ENCODE data around the gene HOXB1.

HOXB1 gene

DNA sequence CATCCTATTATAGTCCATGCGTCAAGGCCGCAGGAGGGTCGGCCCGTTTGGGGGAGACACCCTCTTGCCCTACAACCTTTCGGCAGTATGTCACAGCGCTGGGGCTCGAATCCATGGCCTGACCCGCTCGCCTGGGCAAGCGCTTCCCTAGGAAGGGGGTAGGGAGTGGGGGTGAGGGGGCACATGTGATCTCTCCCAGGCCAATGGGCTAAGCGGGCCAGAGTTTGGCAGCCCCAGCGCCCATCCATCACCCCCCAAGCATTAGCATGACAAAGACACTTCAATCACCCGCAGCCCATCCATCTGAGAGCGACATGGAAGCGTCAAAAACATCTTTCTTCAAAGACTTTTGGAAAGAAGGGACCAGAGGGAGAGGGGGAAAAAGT lies at the start of gene HOXB1:
TSS of gene HOXB1 (minus strand) at position 125 of the 386 bp plus-strand sequence. CDS start at position 18, 107 bp downstream.
- no peak within 1 kb of the TSS for H3K4me3 ChIP-seq (ENCODE audit: low read depth in 1 of 5, low read length in 5 of 5)
- no peak within 1 kb of the TSS for H3K9ac ChIP-seq (ENCODE audit: low read length in 5 of 5)
- no peak within 1 kb of the TSS for H3K27ac ChIP-seq (ENCODE audit: low read depth, low read length)
- H3K4me1 ChIP-seq (ENCODE audit: control insufficient read depth in 5 of 5, insufficient read depth in 5 of 5, low read length in 5 of 5), result peaks cover 0 to 5% (median 4%) of the 10 kb centered on the region in 5 donors
- H3K36me3 ChIP-seq (ENCODE audit: control insufficient read depth in 5 of 5, insufficient read depth in 5 of 5, low read length in 5 of 5), result no peaks in the 10 kb centered on the region
- no peaks in the 10 kb centered on the region for H3K9me3 ChIP-seq (ENCODE audit: control insufficient read depth in 5 of 5, low read length in 5 of 5)
- peaks cover 0 to 6% (median 2%) of the 10 kb centered on the region in 5 donors for H3K27me3 ChIP-seq (ENCODE audit: control insufficient read depth in 5 of 5, insufficient read depth in 4 of 5, low read length in 5 of 5)

DNA sequence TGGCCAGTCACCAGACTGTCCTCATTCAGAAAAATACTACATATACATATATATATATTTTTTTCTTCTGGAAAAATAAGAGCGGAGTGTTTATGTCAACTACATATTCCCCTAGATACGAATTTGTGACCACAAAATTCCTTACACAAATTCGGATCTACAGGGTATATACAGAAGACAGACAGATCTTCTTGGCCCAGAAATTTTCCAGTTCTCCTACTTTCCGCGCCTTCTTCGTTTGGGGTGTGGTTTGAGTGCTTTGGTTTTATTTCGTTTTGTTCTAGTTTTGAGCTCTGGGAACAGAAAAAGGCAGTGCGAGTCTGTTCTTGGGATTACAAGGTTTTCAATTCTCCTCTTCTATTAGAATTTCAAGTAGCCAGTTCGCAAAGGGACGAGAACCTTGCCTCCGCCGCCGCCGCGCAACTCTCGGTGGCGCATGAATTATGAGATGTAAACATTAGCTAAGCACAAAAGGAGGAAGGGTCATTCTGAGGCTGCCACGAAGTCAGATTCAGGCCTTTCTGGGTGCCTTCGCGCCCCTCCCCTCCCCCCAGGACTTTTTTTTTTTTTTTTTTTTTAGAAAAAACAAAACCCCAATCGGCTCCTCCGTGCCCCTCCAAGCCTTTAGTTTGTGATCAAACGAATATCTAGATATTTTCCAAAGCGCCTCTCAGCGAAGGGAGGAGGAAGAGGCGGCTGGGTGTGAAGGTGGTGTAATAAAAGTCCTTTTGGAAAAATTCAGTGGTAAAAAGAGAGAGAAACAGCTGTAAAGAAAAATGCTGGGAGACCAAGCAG lies 49.1 kb upstream of the HOXB1 start:
- H3K27ac ChIP-seq (ENCODE audit: low read depth, low read length), result peak overlapping the region; percentile 93
- H3K4me1 ChIP-seq (ENCODE audit: control insufficient read depth in 5 of 5, insufficient read depth in 5 of 5, low read length in 5 of 5), result peaks cover 13 to 89% (median 78%) of the 10 kb centered on the region in 5 donors
- peaks cover 0 to 2% (median 0%) of the 10 kb centered on the region in 5 donors for H3K27me3 ChIP-seq (ENCODE audit: control insufficient read depth in 5 of 5, insufficient read depth in 4 of 5, low read length in 5 of 5)
- H3K4me3 ChIP-seq (ENCODE audit: low read depth in 1 of 5, low read length in 5 of 5), result peak overlapping the region in 3 of 5 donors; percentile 66 to 83 (median 75)
- H3K9me3 ChIP-seq (ENCODE audit: control insufficient read depth in 5 of 5, low read length in 5 of 5), result no peaks in the 10 kb centered on the region
- peaks cover 0 to 2% (median 0%) of the 10 kb centered on the region in 5 donors for H3K36me3 ChIP-seq (ENCODE audit: control insufficient read depth in 5 of 5, insufficient read depth in 5 of 5, low read length in 5 of 5)
- H3K9ac ChIP-seq (ENCODE audit: low read length in 5 of 5), result peak overlapping the region in 4 of 5 donors; percentile 71 to 88 (median 80)

DNA sequence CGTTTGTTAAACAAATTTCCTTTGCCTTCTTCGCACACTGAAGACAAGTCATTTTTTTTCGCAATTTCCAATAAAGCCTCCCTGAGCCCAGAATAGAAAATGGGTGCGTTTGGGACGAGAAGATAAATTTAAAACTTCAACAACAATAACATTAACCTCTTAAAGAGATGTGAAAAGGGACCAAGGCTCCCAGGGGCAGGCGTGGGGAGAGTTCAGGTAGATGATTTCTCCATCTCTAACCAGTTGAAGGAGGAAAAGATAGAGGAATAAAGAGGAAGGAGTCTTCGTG lies 48.6 kb upstream of the HOXB1 start:
- peaks cover 0 to 2% (median 0%) of the 10 kb centered on the region in 5 donors for H3K27me3 ChIP-seq (ENCODE audit: control insufficient read depth in 5 of 5, insufficient read depth in 4 of 5, low read length in 5 of 5)
- H3K36me3 ChIP-seq (ENCODE audit: control insufficient read depth in 5 of 5, insufficient read depth in 5 of 5, low read length in 5 of 5), result peaks cover 0 to 2% (median 0%) of the 10 kb centered on the region in 5 donors
- H3K9ac ChIP-seq (ENCODE audit: low read length in 5 of 5), result peak overlapping the region; percentile 21 to 90 (median 71)
- H3K9me3 ChIP-seq (ENCODE audit: control insufficient read depth in 5 of 5, low read length in 5 of 5), result no peaks in the 10 kb centered on the region
- peak overlapping the region; percentile 93 for H3K27ac ChIP-seq (ENCODE audit: low read depth, low read length)
- peak overlapping the region in 4 of 5 donors; percentile 77 to 88 (median 80) for H3K4me3 ChIP-seq (ENCODE audit: low read depth in 1 of 5, low read length in 5 of 5)
- peaks cover 13 to 89% (median 78%) of the 10 kb centered on the region in 5 donors for H3K4me1 ChIP-seq (ENCODE audit: control insufficient read depth in 5 of 5, insufficient read depth in 5 of 5, low read length in 5 of 5)

DNA sequence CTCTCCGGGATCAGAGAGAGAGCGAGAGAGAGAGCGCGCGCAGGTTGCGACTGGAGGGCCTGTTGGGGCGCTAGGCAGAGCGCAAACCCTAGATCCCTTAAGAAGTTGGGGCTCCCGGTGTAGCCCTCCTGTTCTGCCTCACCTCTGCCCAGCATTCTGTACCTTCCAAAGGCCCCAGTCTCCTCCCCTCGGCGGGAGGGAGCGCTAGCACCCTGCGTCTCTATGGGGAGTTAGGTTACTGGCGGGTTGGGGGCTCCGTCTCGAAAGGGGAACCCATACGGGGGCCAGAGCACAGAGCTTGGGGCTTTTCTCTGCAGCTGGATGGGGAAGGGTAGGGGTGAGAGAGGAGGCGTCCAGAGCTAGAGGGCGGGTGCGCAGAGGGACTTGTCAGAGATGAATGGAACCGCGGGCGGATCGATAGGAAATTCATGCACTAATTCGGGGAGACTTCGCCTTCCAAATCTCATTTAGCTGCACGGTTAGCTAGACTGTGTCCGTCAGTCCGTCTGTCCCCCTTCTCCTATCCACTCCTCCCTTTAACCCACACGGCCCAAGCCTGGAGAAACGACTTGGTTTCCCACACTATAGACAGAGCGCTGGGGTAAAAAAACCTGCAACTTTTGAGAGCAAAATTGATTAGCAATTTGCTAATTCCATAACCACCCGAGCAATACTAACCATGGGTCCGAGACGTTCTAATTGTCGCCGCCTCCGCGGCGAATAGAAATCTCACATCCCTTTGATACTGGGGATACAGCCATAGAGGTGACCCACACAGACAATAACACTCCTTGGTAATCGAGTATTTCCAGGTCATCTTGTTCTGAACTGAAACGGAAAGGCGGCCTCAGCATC lies 48.0 kb upstream of the HOXB1 start:
- peak overlapping the region; percentile 93 for H3K27ac ChIP-seq (ENCODE audit: low read depth, low read length)
- peaks cover 0 to 2% (median 0%) of the 10 kb centered on the region in 5 donors for H3K36me3 ChIP-seq (ENCODE audit: control insufficient read depth in 5 of 5, insufficient read depth in 5 of 5, low read length in 5 of 5)
- peaks cover 0 to 2% (median 0%) of the 10 kb centered on the region in 5 donors for H3K27me3 ChIP-seq (ENCODE audit: control insufficient read depth in 5 of 5, insufficient read depth in 4 of 5, low read length in 5 of 5)
- peak overlapping the region; percentile 70 to 88 (median 77) for H3K4me3 ChIP-seq (ENCODE audit: low read depth in 1 of 5, low read length in 5 of 5)
- peak overlapping the region; percentile 44 to 90 (median 84) for H3K9ac ChIP-seq (ENCODE audit: low read length in 5 of 5)
- peaks cover 13 to 84% (median 77%) of the 10 kb centered on the region in 5 donors for H3K4me1 ChIP-seq (ENCODE audit: control insufficient read depth in 5 of 5, insufficient read depth in 5 of 5, low read length in 5 of 5)
- no peaks in the 10 kb centered on the region for H3K9me3 ChIP-seq (ENCODE audit: control insufficient read depth in 5 of 5, low read length in 5 of 5)

DNA sequence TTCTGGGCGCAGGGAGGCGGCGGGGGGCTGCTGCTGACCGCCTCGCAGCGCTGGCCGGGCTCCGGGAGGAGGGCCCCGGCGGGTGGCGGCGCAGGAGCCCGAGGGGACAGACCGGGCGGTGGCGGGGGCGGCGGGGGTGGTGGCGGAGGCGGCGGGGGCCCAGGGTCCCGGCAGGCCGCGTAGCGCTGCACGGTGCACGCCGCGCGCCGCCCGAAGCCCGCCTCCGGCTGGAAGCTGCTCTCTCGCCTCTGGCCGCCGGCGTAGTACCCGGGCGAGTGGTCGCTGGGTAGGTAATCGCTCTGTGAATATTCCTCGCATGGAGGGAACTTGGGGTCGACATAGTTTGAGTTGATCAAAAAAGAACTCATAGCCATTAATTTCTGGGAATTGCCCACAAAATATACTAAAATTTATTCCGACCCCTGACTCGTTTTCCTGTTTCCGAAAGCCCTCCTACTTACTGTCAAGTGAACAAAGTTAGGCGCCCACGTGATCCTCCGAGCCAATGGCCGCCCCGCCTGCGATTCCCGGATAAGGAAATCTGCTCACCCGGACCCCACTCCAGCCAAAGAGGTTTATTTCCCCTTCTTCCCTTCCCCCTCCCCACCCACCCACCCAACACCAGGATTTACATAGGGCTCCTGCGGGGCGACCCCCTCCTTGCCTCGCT lies 47.3 kb upstream of the HOXB1 start, which contains the start of gene HOXB4:
TSS of gene HOXB4 (minus strand) at position 405 of the 670 bp plus-strand sequence. CDS start at position 374, 31 bp downstream.
- peaks cover 13 to 85% (median 82%) of the 10 kb centered on the region in 5 donors for H3K4me1 ChIP-seq (ENCODE audit: control insufficient read depth in 5 of 5, insufficient read depth in 5 of 5, low read length in 5 of 5)
- no peaks in the 10 kb centered on the region for H3K9me3 ChIP-seq (ENCODE audit: control insufficient read depth in 5 of 5, low read length in 5 of 5)
- peaks cover 0 to 5% (median 0%) of the 10 kb centered on the region in 5 donors for H3K36me3 ChIP-seq (ENCODE audit: control insufficient read depth in 5 of 5, insufficient read depth in 5 of 5, low read length in 5 of 5)
- peaks cover 0 to under 1% (median 0%) of the 10 kb centered on the region in 5 donors for H3K27me3 ChIP-seq (ENCODE audit: control insufficient read depth in 5 of 5, insufficient read depth in 4 of 5, low read length in 5 of 5)
- peak within 1 kb of the TSS; percentile 70 to 88 (median 77) for H3K4me3 ChIP-seq (ENCODE audit: low read depth in 1 of 5, low read length in 5 of 5)
- H3K9ac ChIP-seq (ENCODE audit: low read length in 5 of 5), result peak within 1 kb of the TSS; percentile 77 to 90 (median 84)
- H3K27ac ChIP-seq (ENCODE audit: low read depth, low read length), result peak within 1 kb of the TSS; percentile 93

DNA sequence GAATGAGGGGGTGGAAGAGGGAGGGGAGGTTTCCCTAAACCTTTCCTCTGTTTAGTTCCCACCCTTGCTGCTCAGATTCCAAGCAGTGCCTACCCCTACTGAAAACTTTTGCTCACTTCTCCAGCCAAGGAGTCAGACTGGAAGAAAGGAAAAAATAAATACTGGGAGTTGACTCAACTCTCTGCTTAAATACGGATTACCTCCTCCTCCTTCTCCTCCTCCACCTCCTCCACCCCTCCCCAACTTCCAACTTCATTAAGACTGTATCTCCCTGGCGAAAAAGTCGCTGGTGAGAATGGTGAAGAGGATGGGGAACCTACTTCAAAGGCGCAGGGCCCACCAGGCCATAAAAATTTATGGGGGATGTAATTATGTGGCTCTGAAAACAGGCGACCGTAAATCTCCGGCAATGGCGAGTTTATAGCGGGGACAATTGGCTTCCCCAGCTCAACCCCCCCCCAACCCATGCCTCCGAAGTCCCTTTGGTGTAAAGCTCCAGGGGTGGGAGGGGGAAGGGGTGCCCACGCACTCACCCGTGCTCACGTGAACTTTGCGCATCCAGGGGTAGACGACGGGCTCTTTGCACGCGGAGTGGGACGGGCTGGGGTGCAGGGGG lies 46.6 kb upstream of the HOXB1 start:
- H3K27ac ChIP-seq (ENCODE audit: low read depth, low read length), result peak overlapping the region; percentile 88
- no peaks in the 10 kb centered on the region for H3K27me3 ChIP-seq (ENCODE audit: control insufficient read depth in 5 of 5, insufficient read depth in 4 of 5, low read length in 5 of 5)
- H3K9ac ChIP-seq (ENCODE audit: low read length in 5 of 5), result peak overlapping the region; percentile 58 to 79 (median 75)
- H3K9me3 ChIP-seq (ENCODE audit: control insufficient read depth in 5 of 5, low read length in 5 of 5), result no peaks in the 10 kb centered on the region
- H3K4me1 ChIP-seq (ENCODE audit: control insufficient read depth in 5 of 5, insufficient read depth in 5 of 5, low read length in 5 of 5), result peaks cover 11 to 85% (median 82%) of the 10 kb centered on the region in 5 donors
- H3K4me3 ChIP-seq (ENCODE audit: low read depth in 1 of 5, low read length in 5 of 5), result peak overlapping the region; percentile 66 to 82 (median 69)
- peaks cover 0 to 6% (median 0%) of the 10 kb centered on the region in 5 donors for H3K36me3 ChIP-seq (ENCODE audit: control insufficient read depth in 5 of 5, insufficient read depth in 5 of 5, low read length in 5 of 5)

DNA sequence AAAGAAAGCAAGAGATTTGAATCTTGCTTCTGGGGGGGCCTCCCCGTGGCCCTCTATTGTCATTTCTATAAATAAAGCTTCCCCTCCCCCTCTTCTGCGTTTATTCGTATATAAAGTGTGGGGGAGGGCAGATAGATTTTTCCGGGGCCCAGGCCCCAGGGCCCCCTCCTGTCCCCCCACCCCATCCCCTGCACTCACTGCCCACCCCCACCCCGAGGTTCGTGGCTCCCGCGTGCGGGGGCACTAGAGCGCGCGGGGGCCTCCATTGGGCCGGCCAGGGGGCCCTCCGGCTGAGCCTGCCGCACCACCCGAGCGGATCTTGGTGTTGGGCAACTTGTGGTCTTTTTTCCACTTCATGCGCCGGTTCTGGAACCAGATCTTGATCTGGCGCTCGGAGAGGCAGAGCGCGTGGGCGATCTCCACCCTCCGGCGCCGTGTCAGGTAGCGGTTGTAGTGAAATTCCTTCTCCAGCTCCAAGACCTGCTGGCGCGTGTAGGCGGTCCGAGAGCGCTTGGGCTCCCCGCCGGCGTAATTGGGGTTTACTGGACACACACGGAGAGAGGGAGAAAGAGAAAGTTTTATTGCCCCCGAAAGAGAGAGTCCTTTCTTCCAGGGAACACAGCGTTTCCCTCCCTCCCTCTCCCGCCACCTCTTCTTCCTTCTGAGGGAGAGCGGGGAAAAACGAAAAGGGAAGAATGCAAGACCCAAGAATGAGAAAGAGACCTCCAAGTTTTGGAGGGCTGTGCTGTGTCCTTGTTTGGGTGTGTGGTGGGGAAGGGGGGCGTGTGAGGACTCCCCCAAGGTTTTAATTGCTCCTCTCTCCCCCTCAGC lies 45.9 kb upstream of the HOXB1 start:
- Histone ChIP-seq H3K27me3 (ENCODE audit: control insufficient read depth in 5 of 5, insufficient read depth in 4 of 5, low read length in 5 of 5) (no peaks in the 10 kb centered on the region), H3K4me3 (ENCODE audit: low read depth in 1 of 5, low read length in 5 of 5) (peak overlapping the region; percentile 66 to 82 (median 69)), H3K9ac (ENCODE audit: low read length in 5 of 5) (peak overlapping the region; percentile 20 to 79 (median 75)), H3K27ac (ENCODE audit: low read depth, low read length) (peak overlapping the region; percentile 88), H3K4me1 (ENCODE audit: control insufficient read depth in 5 of 5, insufficient read depth in 5 of 5, low read length in 5 of 5) (peaks cover 13 to 86% (median 82%) of the 10 kb centered on the region in 5 donors), H3K36me3 (ENCODE audit: control insufficient read depth in 5 of 5, insufficient read depth in 5 of 5, low read length in 5 of 5) (peaks cover 0 to 6% (median 0%) of the 10 kb centered on the region in 5 donors), H3K9me3 (ENCODE audit: control insufficient read depth in 5 of 5, low read length in 5 of 5) (no peaks in the 10 kb centered on the region)

DNA sequence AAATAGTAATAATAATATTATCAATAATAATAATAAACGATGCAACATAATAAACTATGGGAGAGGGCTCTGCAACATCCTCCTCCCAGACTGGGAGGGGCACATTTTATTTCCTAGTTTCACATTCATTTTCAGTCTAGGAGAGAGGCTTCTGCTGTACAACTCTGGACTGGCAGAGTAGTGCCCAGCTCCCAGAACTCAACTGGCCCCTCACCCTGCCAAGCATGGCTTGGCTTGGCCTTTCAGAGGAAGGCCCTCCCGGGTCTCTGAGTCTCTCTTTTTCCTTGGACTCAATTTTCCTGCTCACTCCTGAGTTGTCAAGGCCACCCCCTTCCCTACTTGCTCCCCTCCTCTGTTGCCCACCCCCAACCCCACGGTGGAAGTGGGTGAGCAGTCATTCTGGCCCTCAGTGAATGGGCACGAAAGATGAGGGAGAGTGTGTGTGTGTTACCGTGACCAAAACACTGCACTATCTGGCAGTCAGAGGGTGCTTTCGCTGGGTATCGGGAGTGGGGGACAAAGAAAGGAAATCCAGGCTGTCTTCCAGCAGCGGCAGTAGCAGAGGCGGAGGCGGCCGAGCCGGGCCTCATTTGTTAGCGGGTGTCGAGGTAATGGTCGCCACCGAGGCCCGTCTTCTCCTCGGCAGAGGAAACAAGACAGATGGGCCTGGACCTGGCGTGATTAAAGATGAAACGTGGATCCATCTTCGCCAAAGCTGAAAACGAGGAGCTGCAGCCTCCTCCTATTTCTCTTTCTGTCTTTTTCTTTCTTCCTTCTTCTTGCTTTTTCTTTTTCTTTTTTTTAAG lies 45.1 kb upstream of the HOXB1 start:
- Histone ChIP-seq H3K9ac (ENCODE audit: low read length in 5 of 5) (peak overlapping the region in 3 of 5 donors; percentile 67 to 68 (median 68)), H3K4me1 (ENCODE audit: control insufficient read depth in 5 of 5, insufficient read depth in 5 of 5, low read length in 5 of 5) (peaks cover 9 to 86% (median 82%) of the 10 kb centered on the region in 5 donors)

More for the DNA sequence above, 45.1 kb upstream of the HOXB1 start:
- Histone ChIP-seq H3K27ac (ENCODE audit: low read depth, low read length) (peak overlapping the region; percentile 91), H3K9me3 (ENCODE audit: control insufficient read depth in 5 of 5, low read length in 5 of 5) (no peaks in the 10 kb centered on the region), H3K4me3 (ENCODE audit: low read depth in 1 of 5, low read length in 5 of 5) (peak overlapping the region; percentile 31 to 61 (median 44)), H3K36me3 (ENCODE audit: control insufficient read depth in 5 of 5, insufficient read depth in 5 of 5, low read length in 5 of 5) (peaks cover 0 to 6% (median 0%) of the 10 kb centered on the region in 5 donors), H3K27me3 (ENCODE audit: control insufficient read depth in 5 of 5, insufficient read depth in 4 of 5, low read length in 5 of 5) (no peaks in the 10 kb centered on the region)

Measured in subcutaneous abdominal adipose tissue (tissue), 5 donors.